ENCODE results near the gene OR1J2.

- TF ChIP-seq, protein P1, sequence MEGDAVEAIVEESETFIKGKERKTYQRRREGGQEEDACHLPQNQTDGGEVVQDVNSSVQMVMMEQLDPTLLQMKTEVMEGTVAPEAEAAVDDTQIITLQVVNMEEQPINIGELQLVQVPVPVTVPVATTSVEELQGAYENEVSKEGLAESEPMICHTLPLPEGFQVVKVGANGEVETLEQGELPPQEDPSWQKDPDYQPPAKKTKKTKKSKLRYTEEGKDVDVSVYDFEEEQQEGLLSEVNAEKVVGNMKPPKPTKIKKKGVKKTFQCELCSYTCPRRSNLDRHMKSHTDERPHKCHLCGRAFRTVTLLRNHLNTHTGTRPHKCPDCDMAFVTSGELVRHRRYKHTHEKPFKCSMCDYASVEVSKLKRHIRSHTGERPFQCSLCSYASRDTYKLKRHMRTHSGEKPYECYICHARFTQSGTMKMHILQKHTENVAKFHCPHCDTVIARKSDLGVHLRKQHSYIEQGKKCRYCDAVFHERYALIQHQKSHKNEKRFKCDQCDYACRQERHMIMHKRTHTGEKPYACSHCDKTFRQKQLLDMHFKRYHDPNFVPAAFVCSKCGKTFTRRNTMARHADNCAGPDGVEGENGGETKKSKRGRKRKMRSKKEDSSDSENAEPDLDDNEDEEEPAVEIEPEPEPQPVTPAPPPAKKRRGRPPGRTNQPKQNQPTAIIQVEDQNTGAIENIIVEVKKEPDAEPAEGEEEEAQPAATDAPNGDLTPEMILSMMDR (IDR thresholded peaks at IDR 0.05; ENCODE audit: borderline replicate concordance, extremely low read depth, low read length, poor library complexity, severe bottlenecking) = no peak
- no peak for TF ChIP-seq EZH2 (IDR thresholded peaks at IDR 0.05; ENCODE audit: borderline replicate concordance, low read depth, low read length, severe bottlenecking)
Observed at GRCh38 chr9:122536134-122536533, 25.5 kb downstream of the OR1J2 start.
